ENCODE results near the gene SAPCD1.
"Not testable (repeated sequence)": the region's sequence is repeated elsewhere in the genome, so short reads cannot be mapped to it uniquely, and the experiment has no call there.

DNA sequence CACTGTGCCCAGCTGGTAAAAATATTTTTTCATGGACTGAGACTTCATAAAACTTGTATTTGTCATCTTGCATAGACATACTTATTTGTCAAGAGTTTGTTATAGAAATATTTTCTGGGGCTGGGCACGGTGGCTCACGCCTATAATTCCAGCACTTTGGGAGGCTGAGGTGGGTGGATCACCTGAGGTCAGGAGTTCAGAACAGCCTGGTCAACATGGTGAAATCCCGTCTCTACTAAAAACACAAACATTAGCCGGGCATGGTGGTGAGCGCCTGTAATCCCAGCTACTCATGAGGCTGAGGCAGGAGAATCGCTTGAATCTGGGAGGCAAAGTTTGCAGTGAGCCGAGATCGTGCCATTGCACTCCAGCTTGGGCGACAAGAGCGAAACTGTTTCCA is 46.1 kb downstream of the SAPCD1 start:
- TF ChIP-seq, protein P1, sequence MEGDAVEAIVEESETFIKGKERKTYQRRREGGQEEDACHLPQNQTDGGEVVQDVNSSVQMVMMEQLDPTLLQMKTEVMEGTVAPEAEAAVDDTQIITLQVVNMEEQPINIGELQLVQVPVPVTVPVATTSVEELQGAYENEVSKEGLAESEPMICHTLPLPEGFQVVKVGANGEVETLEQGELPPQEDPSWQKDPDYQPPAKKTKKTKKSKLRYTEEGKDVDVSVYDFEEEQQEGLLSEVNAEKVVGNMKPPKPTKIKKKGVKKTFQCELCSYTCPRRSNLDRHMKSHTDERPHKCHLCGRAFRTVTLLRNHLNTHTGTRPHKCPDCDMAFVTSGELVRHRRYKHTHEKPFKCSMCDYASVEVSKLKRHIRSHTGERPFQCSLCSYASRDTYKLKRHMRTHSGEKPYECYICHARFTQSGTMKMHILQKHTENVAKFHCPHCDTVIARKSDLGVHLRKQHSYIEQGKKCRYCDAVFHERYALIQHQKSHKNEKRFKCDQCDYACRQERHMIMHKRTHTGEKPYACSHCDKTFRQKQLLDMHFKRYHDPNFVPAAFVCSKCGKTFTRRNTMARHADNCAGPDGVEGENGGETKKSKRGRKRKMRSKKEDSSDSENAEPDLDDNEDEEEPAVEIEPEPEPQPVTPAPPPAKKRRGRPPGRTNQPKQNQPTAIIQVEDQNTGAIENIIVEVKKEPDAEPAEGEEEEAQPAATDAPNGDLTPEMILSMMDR (IDR thresholded peaks at IDR 0.05; ENCODE audit: extremely low read depth in 1 of 2, insufficient read depth in 1 of 2, low read depth in 1 of 2, low read length in 2 of 2): not testable (repeated sequence)
- TF ChIP-seq POLR2A (IDR thresholded peaks at IDR 0.05; ENCODE audit: low read depth, low read length); POLR2AphosphoS5 (IDR thresholded peaks at IDR 0.05; ENCODE audit: insufficient read depth, low read depth, low read length); EZH2 (IDR thresholded peaks at IDR 0.05; ENCODE audit: borderline replicate concordance, low read depth, low read length, severe bottlenecking): not testable (repeated sequence)

Measured in endothelial cell of umbilical vein (primary cell).